HepG2 (cell line): ENCODE data around the gene WDR91. TPM values are rescaled to one million over a fixed set of nuclear protein-coding genes. Genes with fewer than 3 reads are reported as not detected.
A peak's percentile ranks its signal among the peaks of the same experiment; 100 is the strongest.

Source experiments
- ARNT2 ChIP-seq: sonication (generic); formaldehyde crosslinking; IDR thresholded peaks from 2 replicates; pipeline ENCODE4 v1.8.0; 2022; ENCODE audit warnings: mild to moderate bottlenecking, low read depth, missing genetic modification reagents, moderate library complexity
- CHD2 ChIP-seq: IDR thresholded peaks from 2 replicates; pipeline ENCODE4 v1.6.1; 2011; ENCODE audit warnings: low read depth, low read length, improper control_type of control experiment
- DR1 ChIP-seq: sonication (generic); formaldehyde crosslinking; IDR thresholded peaks from 2 replicates; pipeline ENCODE4 v1.8.0; 2021; ENCODE audit warnings: mild to moderate bottlenecking, missing genetic modification reagents, inconsistent platforms
- EHMT2 ChIP-seq: fragments of 200-600 bp; sonication (generic); IDR thresholded peaks from 2 replicates; pipeline ENCODE4 v1.7.0; 2017; ENCODE audit warnings: antibody characterized with exemption, low read depth, low read length, borderline replicate concordance
- HCFC1 ChIP-seq: fragments of 150-350 bp; IDR thresholded peaks from 2 replicates; pipeline ENCODE4 v1.6.1; 2014; ENCODE audit warnings: low read depth, low read length
- RFX1 ChIP-seq: fragments of 450-650 bp; IDR thresholded peaks from 2 replicates; pipeline ENCODE4 v1.6.1; 2017
- SP1 ChIP-seq, 2 experiments: fragments of 450-650 bp in 1 of 2; sonication (generic) in 1 of 2; formaldehyde crosslinking in 1 of 2; IDR thresholded peaks; 2 replicates each; pipeline versions ENCODE4 v1.4.0 to v1.6.1; 2016 to 2020; ENCODE audit warnings: missing genetic modification reagents in 1 of 2
- STAG1 ChIP-seq: sonication (generic); formaldehyde crosslinking; IDR thresholded peaks from 2 replicates; pipeline ENCODE4 v1.4.0; 2020; ENCODE audit warnings: missing genetic modification reagents
- TCF7 ChIP-seq: sonication (generic); IDR thresholded peaks from 2 replicates; pipeline ENCODE4 v1.6.1; 2016; ENCODE audit warnings: antibody characterized with exemption, low read depth
- TEAD2 ChIP-seq: sonication (generic); formaldehyde crosslinking; IDR thresholded peaks from 2 replicates; pipeline ENCODE4 v1.9.0; 2021; ENCODE audit warnings: missing genetic modification reagents
- ZFYVE20 ChIP-seq: sonication (generic); formaldehyde crosslinking; IDR thresholded peaks from 2 replicates; pipeline ENCODE4 v1.8.0; 2023; ENCODE audit warnings: low read depth, mild to moderate bottlenecking, moderate library complexity, missing genetic modification reagents, borderline replicate concordance
- ZMYM3 ChIP-seq: sonication (generic); formaldehyde crosslinking; IDR thresholded peaks from 2 replicates; pipeline ENCODE4 v1.5.1; 2020; ENCODE audit warnings: mild to moderate bottlenecking, missing genetic modification reagents
- ZNF136 ChIP-seq: sonication (generic); formaldehyde crosslinking; IDR thresholded peaks from 2 replicates; pipeline ENCODE4 v1.8.1; 2022; ENCODE audit warnings: low read depth, mild to moderate bottlenecking, moderate library complexity, missing genetic modification reagents
- ZNF274 ChIP-seq: sonication (generic); formaldehyde crosslinking; IDR thresholded peaks from 2 replicates; pipeline ENCODE4 v1.5.1; 2020; ENCODE audit warnings: mild to moderate bottlenecking, missing genetic modification reagents
- ZNF572 ChIP-seq: sonication (generic); formaldehyde crosslinking; IDR thresholded peaks from 2 replicates; pipeline ENCODE4 v1.5.1; 2020; ENCODE audit warnings: mild to moderate bottlenecking, missing genetic modification reagents
- ZNF75D ChIP-seq: sonication (generic); formaldehyde crosslinking; IDR thresholded peaks from 2 replicates; pipeline ENCODE4 v1.8.1; 2023; ENCODE audit warnings: missing genetic modification reagents, mild to moderate bottlenecking, borderline replicate concordance
- ZNF816 ChIP-seq: sonication (generic); formaldehyde crosslinking; IDR thresholded peaks from 2 replicates; pipeline ENCODE4 v1.8.0; 2022; ENCODE audit warnings: missing genetic modification reagents, mild to moderate bottlenecking, borderline replicate concordance
- polyA plus RNA-seq, 8 experiments: library from polyadenylated mRNA; depleted of rRNA in 3 of 8; stranded (reverse) in 7 of 8; unstranded in 1 of 8; fragments of >200 nt; fragmentation: Illumina TruSeq in 4 of 8; extraction: Trizol in 4 of 8; gene quantifications; 2 replicates each; pipeline versions ENCODE4 v1.2.1 to v1.2.3, GENCODE V29; 2011 to 2016; ENCODE audit warnings: low read depth in 4 of 8, missing spikeins in 1 of 8, mixed read lengths in 1 of 8; ENCODE audit not compliant: insufficient read depth in 1 of 8
- total RNA-seq, 5 experiments: library from RNA; depleted of rRNA; stranded (reverse); fragments of >200 nt; fragmentation: Illumina TruSeq; extraction: Trizol; gene quantifications; 2 replicates each; pipeline ENCODE4 v1.2.3, GENCODE V29; 2016; ENCODE audit warnings: low read depth in 1 of 5
- TF ChIP-seq, protein P1 (sequence below): IDR thresholded peaks from 2 replicates; pipeline ENCODE4 v1.6.1; 2016; ENCODE audit warnings: low read depth, borderline replicate concordance
- TF ChIP-seq, protein P2 (sequence below): sonication (generic); formaldehyde crosslinking; IDR thresholded peaks from 2 replicates; pipeline ENCODE4 v1.9.0; 2021; ENCODE audit warnings: missing genetic modification reagents, mild to moderate bottlenecking, borderline replicate concordance
- TF ChIP-seq, protein P3 (sequence below): sonication (generic); formaldehyde crosslinking; IDR thresholded peaks from 2 replicates; pipeline ENCODE4 v1.5.1; 2020; ENCODE audit warnings: missing genetic modification reagents, mild to moderate bottlenecking, borderline replicate concordance
- TF ChIP-seq, protein P4 (sequence below): sonication (generic); formaldehyde crosslinking; IDR thresholded peaks from 2 replicates; pipeline ENCODE4 v1.5.0; 2020; ENCODE audit warnings: mild to moderate bottlenecking, missing genetic modification reagents, borderline replicate concordance
- TF ChIP-seq, protein P5 (sequence below): sonication (generic); formaldehyde crosslinking; IDR thresholded peaks from 2 replicates; pipeline ENCODE4 v1.4.0; 2020; ENCODE audit warnings: missing genetic modification reagents, borderline replicate concordance
- TF ChIP-seq, protein P6 (sequence below): sonication (generic); formaldehyde crosslinking; IDR thresholded peaks from 2 replicates; pipeline ENCODE4 v1.8.1; 2023; ENCODE audit warnings: missing genetic modification reagents, inconsistent platforms, borderline replicate concordance

WDR91 gene
- total and polyA plus RNA-seq, 2 of the 13 experiments (the other 11 are each of a cell fraction or from before 2014, with no cell fraction given): 11.6 to 12.1 TPM

DNA sequence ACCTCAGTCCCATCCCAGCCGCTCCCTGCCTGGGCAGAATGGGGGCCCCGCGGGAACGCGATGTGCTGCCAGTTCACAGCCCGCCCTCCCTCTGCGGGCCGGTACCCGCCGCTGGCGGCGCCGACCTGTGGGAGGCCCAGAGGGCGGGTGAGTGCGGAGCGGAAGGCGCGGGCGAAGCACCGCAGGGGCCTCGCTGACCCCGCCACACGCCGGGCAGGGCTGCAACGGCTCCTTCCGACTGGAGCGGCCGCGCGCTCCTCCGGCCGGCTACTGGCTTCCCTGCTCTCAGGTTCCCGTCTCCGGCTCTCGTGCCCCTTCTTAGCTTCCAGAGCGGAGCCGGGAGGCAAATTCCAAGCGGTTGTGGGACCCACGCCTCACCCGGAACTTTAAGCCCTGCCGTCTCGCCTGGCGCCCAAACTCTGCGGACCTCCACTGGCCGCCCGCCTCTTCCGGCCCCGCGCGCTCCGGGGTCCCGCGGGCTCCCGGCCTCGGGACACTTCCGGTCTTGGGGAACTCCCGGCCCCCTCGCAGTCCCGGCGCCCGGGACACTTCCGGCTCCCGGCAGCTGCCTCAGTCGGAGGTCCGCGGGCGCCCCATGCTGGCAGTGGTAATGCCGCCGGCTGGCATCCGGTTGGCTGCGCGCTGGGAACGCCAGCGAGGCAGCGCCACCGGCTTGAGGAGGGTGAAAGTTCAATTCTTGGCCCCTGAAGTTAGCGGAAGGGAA lies 40.9 kb downstream of the WDR91 start, which contains the start of gene CYREN (continued):
- TF ChIP-seq, protein P1, sequence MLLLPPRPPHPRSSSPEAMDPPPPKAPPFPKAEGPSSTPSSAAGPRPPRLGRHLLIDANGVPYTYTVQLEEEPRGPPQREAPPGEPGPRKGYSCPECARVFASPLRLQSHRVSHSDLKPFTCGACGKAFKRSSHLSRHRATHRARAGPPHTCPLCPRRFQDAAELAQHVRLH (CRISPR knock-in tag): peak; percentile 92; the same call in 1 of the 2 replicates
- TF ChIP-seq, protein P2, sequence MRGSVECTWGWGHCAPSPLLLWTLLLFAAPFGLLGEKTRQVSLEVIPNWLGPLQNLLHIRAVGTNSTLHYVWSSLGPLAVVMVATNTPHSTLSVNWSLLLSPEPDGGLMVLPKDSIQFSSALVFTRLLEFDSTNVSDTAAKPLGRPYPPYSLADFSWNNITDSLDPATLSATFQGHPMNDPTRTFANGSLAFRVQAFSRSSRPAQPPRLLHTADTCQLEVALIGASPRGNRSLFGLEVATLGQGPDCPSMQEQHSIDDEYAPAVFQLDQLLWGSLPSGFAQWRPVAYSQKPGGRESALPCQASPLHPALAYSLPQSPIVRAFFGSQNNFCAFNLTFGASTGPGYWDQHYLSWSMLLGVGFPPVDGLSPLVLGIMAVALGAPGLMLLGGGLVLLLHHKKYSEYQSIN: no peak
- TF ChIP-seq CHD2: peak; percentile 45; the same call in 1 of the 2 replicates
- no peak for TF ChIP-seq EHMT2
- TF ChIP-seq ZNF75D: no peak
- TF ChIP-seq TEAD2 (CRISPR knock-in tag): no peak
- TF ChIP-seq, protein P3, sequence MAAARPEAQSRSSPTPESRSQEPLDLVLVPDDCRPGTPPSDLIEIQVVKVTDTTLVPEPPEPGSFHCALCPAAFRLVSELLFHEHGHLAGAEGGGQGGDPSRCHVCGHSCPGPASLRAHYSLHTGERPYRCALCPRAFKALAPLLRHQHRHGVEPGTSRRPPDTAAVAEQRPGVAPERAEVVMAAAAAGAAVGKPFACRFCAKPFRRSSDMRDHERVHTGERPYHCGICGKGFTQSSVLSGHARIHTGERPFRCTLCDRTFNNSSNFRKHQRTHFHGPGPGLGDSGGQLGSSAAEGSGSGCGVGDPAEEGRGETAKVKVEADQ: peak; percentile 21; the same call in 1 of the 2 replicates
- TF ChIP-seq, protein P4, sequence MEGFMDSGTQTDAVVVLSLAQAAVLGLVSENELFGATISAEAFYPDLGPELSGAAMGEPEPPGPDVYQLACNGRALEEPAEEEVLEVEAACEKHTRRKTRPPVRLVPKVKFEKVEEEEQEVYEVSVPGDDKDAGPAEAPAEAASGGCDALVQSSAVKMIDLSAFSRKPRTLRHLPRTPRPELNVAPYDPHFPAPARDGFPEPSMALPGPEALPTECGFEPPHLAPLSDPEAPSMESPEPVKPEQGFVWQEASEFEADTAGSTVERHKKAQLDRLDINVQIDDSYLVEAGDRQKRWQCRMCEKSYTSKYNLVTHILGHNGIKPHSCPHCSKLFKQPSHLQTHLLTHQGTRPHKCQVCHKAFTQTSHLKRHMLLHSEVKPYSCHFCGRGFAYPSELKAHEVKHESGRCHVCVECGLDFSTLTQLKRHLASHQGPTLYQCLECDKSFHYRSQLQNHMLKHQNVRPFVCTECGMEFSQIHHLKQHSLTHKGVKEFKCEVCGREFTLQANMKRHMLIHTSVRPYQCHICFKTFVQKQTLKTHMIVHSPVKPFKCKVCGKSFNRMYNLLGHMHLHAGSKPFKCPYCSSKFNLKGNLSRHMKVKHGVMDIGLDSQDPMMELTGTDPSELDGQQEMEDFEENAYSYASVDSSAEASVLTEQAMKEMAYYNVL (CRISPR knock-in tag): no peak
- peak; percentile 60 for TF ChIP-seq HCFC1
- no peak for TF ChIP-seq ZNF572 (CRISPR knock-in tag)
- TF ChIP-seq ZMYM3: no peak; the same call in 1 of the 2 replicates
- no peak; the same call in 1 of the 2 replicates for TF ChIP-seq ZNF816 (CRISPR knock-in tag)
- TF ChIP-seq, protein P5, sequence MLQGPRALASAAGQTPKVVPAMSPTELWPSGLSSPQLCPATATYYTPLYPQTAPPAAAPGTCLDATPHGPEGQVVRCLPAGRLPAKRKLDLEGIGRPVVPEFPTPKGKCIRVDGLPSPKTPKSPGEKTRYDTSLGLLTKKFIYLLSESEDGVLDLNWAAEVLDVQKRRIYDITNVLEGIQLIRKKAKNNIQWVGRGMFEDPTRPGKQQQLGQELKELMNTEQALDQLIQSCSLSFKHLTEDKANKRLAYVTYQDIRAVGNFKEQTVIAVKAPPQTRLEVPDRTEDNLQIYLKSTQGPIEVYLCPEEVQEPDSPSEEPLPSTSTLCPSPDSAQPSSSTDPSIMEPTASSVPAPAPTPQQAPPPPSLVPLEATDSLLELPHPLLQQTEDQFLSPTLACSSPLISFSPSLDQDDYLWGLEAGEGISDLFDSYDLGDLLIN (CRISPR knock-in tag): 0 out of 2 replicates have a peak, but pooled peaks have one; percentile 17
- TF ChIP-seq STAG1 (CRISPR knock-in tag): peak; percentile 82
- TF ChIP-seq ZNF274 (CRISPR knock-in tag): peak; percentile 89
- TF ChIP-seq RFX1: no peak
- TF ChIP-seq ZFYVE20 (CRISPR knock-in tag): no peak
- TF ChIP-seq SP1 (IDR thresholded peaks at IDR 0.05): no peak
- peak; percentile 70 for TF ChIP-seq SP1 (CRISPR knock-in tag; IDR thresholded peaks at IDR 0.05)
- TF ChIP-seq ZNF136: peak; percentile 93; the same call in 1 of the 2 replicates
- TF ChIP-seq, protein P6, sequence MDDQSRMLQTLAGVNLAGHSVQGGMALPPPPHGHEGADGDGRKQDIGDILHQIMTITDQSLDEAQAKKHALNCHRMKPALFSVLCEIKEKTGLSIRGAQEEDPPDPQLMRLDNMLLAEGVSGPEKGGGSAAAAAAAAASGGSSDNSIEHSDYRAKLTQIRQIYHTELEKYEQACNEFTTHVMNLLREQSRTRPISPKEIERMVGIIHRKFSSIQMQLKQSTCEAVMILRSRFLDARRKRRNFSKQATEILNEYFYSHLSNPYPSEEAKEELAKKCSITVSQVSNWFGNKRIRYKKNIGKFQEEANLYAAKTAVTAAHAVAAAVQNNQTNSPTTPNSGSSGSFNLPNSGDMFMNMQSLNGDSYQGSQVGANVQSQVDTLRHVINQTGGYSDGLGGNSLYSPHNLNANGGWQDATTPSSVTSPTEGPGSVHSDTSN (CRISPR knock-in tag): no peak
- peak; percentile 61 for TF ChIP-seq ARNT2
- TF ChIP-seq TCF7: no peak
- TF ChIP-seq DR1 (CRISPR knock-in tag): peak; percentile 65
